ENCODE measurements around the gene TRIM67. TPM values are rescaled to one million over a fixed set of nuclear protein-coding genes. Genes with fewer than 3 reads are reported as not detected.
A peak's percentile ranks its signal among the peaks of the same experiment; 100 is the strongest.

TRIM67 gene
- total and polyA plus RNA-seq, 2 of the 4 experiments (the other 2 are of a cell fraction) = not detected

DNA sequence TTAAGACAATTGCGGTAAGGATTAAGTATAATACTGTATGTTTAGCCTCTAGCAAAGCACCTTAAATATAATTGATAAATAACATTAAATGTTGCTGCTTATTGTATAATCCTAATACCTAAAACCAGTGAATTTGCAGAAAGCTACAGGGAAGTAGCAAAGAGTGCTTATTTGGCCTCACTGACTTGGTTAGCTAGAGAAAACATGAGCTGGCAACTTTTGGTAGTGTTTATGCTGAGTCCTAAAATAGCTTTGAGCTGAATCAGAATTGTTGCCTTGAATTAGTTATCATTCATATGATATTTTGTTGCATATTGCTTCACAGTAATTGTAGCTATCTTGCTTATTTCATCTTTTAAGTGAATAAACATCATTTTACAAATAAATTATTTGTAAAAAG is 3.5 kb downstream of the TRIM67 start:
- H3K4me1 ChIP-seq (ENCODE audit: control insufficient read depth, insufficient read depth, low read length) = no peaks in the 10 kb centered on the region
- no peak overlapping the region for H3K4ac ChIP-seq (ENCODE audit: low read depth, low read length)
- H3K4me2 ChIP-seq (ENCODE audit: low read depth, low read length) = no peak overlapping the region
- no peaks in the 10 kb centered on the region for H3K79me1 ChIP-seq (ENCODE audit: low read depth in 1 of 2, low read length in 2 of 2)
- no peak overlapping the region for H4K5ac ChIP-seq (ENCODE audit: low read depth, low read length)
- H4K91ac ChIP-seq (ENCODE audit: insufficient read depth, low read depth, low read length) = no peak overlapping the region
- DNase-seq = peak; percentile 24
- no peak overlapping the region for H3K4me3 ChIP-seq (ENCODE audit: insufficient read depth, low read depth, low read length)
- no peak overlapping the region for H3K9ac ChIP-seq (ENCODE audit: low read depth, low read length)
- no TSS peak for BruUV-seq (replicated peaks)
- no peak overlapping the region for H2BK5ac ChIP-seq (ENCODE audit: low read depth, low read length, poor library complexity, severe bottlenecking)
- peaks cover 38% of the 10 kb centered on the region for H3K27me3 ChIP-seq (ENCODE audit: control insufficient read depth, insufficient read depth, low read length)
- no peak overlapping the region for H2BK120ac ChIP-seq (ENCODE audit: low read depth, low read length)
- no peak overlapping the region for H2AK9ac ChIP-seq (replicated peaks; ENCODE audit: low read depth, low read length, poor library complexity)
- no peak overlapping the region for H3K56ac ChIP-seq (ENCODE audit: extremely low read depth, insufficient read depth, low read length)
- dilution Hi-C loops (cut with HindIII; ENCODE audit: low sequenced_read_pairs, unreplicated experiment) (no loop called here), in situ Hi-C loops (cut with MboI; ENCODE audit: low sequenced_read_pairs) (no loop called here), intact Hi-C loops (cut with micrococcal nuclease) (no loop called here)
- no peak overlapping the region for H3K14ac ChIP-seq (replicated peaks; ENCODE audit: low read depth, low read length)
- ChIA-PET CTCF (no interaction called here), POLR2A (ENCODE audit: unreplicated experiment) (interaction anchor here (0.6 kb wide), 1 partner anchor 152 kb away, joined by 3 read pairs; no protein-coding TSS in a partner anchor)
- H3K23ac ChIP-seq (ENCODE audit: low read depth, low read length) = no peak overlapping the region
- no peak overlapping the region for H4K8ac ChIP-seq (ENCODE audit: low read depth in 2 of 2, low read length in 2 of 2)
- H4K20me1 ChIP-seq (ENCODE audit: insufficient read depth, low read length) = no peaks in the 10 kb centered on the region
- TF ChIP-seq RFX5 (IDR thresholded peaks at IDR 0.05; ENCODE audit: low read depth, low read length) (no peak), MAFK (IDR thresholded peaks at IDR 0.05; ENCODE audit: low read depth, low read length) (peak; percentile 45; the same call in 1 of the 2 replicates), POLR2A (IDR thresholded peaks at IDR 0.05; ENCODE audit: low read depth, low read length) (no peak), CEBPB (IDR thresholded peaks at IDR 0.05; ENCODE audit: low read depth, low read length) (no peak), SMC3 (IDR thresholded peaks at IDR 0.05; ENCODE audit: low read depth, low read length) (no peak), RAD21 (IDR thresholded peaks at IDR 0.05; ENCODE audit: low read length) (no peak)
- no peak overlapping the region for H2AK5ac ChIP-seq (ENCODE audit: low read depth, low read length)
- H3K9me3 ChIP-seq (ENCODE audit: control insufficient read depth, insufficient read depth, low read length) = no peaks in the 10 kb centered on the region; the same call in 1 of the 2 replicates
- H3K9me1 ChIP-seq (ENCODE audit: insufficient read depth, low read length) = no peaks in the 10 kb centered on the region
- no peak overlapping the region for H2AFZ ChIP-seq (replicated peaks; ENCODE audit: low read length, poor library complexity)
- H3K27ac ChIP-seq (ENCODE audit: insufficient read depth, low read length) = no peak overlapping the region
- H3K36me3 ChIP-seq (ENCODE audit: control insufficient read depth, insufficient read depth, low read length) = no peaks in the 10 kb centered on the region
- no peak overlapping the region for H3K18ac ChIP-seq (ENCODE audit: low read depth, low read length)
- H2BK20ac ChIP-seq (ENCODE audit: low read depth, low read length) = no peak overlapping the region
- WGBS, 2 experiments (ENCODE audit: extremely low coverage in 2 of 2, insufficient read length in 1 of 2) = no CpG with 5 or more reads among the region's 1 CpG
- H2BK15ac ChIP-seq (ENCODE audit: low read depth, low read length) = no peak overlapping the region
- no peak for ATAC-seq (ENCODE audit: low read depth)

Measured in IMR-90 (cell line).